Progenitor cell of endocrine pancreas (in vitro differentiated cells): Measurements from ENCODE around the gene GSTA1. TPM values are rescaled to one million over a fixed set of nuclear protein-coding genes. Genes with fewer than 3 reads are reported as not detected.
A peak's percentile ranks its signal among the peaks of the same experiment; 100 is the strongest.
"Not testable (repeated sequence)": the region's sequence is repeated elsewhere in the genome, so short reads cannot be mapped to it uniquely, and the experiment has no call there.

ENCODE experiments used
- DNase-seq: peaks from one replicate; pipeline ENCODE4 v3.0.0; 2021; ENCODE audit warnings: low spot score; ENCODE audit not compliant: unreplicated experiment
- H3K27ac Mint-ChIP-seq: 2 replicates; pipeline ENCODE4 v1.8.0; 2021; ENCODE audit warnings: mild to moderate bottlenecking, moderate library complexity, mixed read lengths
- H3K27me3 Mint-ChIP-seq: 2 replicates; pipeline ENCODE4 v1.8.0; 2021; ENCODE audit warnings: mixed read lengths
- H3K36me3 Mint-ChIP-seq: 2 replicates; pipeline ENCODE4 v1.8.0; 2022; ENCODE audit warnings: mixed read lengths; ENCODE audit not compliant: insufficient read depth
- H3K4me1 Mint-ChIP-seq: 2 replicates; pipeline ENCODE4 v1.8.0; 2021; ENCODE audit warnings: low read depth, mixed read lengths
- H3K4me3 Mint-ChIP-seq: 2 replicates; pipeline ENCODE4 v1.8.0; 2021; ENCODE audit warnings: low read depth, mild to moderate bottlenecking, moderate library complexity, mixed read lengths
- H3K9me3 Mint-ChIP-seq: 2 replicates; pipeline ENCODE4 v1.8.0; 2021; ENCODE audit warnings: low read depth, mixed read lengths
- total RNA-seq: library from RNA; stranded (reverse); gene quantifications from 2 replicates; pipeline ENCODE4 v1.2.1, GENCODE V29; 2021
- TF ChIP-seq, protein P1 (sequence below): fragments of 200-600 bp; sonication (generic); IDR thresholded peaks from one replicate; pipeline ENCODE4 v1.5.0; 2021; ENCODE audit warnings: antibody characterized with exemption, mild to moderate bottlenecking; ENCODE audit not compliant: unreplicated experiment

Gene GSTA1
- total RNA-seq, 1 donor from 2014 or later = 25.8 TPM

DNA sequence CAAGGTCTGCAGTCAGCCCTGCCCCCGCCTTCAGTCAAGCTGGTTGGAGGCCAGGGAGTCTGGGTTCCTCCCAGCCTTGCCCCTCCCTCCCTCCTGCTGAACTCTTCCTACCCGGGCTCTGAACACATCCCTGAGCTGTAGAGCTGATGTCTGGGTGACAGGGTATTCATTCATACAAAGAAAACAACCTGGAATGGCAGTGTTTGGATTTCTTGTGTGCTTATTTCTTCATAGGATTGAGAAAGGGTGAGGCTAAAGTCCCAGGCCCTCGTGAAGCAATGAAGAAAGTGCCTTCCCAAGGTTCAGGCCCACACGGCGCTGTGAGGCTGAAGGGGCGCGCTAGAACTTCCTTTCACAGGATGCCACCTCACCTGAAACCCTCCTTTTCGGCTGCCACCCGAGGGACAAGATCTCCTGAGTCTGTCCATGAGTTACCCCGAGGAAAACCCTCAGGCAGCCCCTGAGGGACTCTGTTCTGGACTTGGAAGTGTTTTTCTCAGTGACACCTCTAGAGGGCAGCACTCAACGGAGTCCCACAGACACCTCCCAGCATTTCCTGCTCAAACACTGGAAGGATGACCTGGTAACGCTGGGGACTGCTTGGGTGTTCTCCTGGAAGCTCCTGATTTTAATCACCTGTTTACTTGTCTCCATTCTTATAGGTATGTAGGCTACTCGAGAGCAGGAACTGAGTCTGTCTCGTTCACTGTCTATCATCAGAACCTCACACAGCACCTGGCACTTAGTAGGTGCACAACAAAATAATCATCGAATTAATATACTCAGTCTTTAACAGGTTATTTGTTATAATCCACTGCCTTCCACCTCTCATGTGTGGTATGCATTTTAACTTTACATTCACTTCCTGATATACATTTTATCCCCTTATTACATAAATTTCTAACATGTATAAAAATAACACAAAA is 11.8 kb upstream of the GSTA1 start:
- TF ChIP-seq, protein P1, sequence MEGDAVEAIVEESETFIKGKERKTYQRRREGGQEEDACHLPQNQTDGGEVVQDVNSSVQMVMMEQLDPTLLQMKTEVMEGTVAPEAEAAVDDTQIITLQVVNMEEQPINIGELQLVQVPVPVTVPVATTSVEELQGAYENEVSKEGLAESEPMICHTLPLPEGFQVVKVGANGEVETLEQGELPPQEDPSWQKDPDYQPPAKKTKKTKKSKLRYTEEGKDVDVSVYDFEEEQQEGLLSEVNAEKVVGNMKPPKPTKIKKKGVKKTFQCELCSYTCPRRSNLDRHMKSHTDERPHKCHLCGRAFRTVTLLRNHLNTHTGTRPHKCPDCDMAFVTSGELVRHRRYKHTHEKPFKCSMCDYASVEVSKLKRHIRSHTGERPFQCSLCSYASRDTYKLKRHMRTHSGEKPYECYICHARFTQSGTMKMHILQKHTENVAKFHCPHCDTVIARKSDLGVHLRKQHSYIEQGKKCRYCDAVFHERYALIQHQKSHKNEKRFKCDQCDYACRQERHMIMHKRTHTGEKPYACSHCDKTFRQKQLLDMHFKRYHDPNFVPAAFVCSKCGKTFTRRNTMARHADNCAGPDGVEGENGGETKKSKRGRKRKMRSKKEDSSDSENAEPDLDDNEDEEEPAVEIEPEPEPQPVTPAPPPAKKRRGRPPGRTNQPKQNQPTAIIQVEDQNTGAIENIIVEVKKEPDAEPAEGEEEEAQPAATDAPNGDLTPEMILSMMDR = peak; percentile 67
- Mint-ChIP-seq H3K27me3 (no peaks in the 10 kb centered on the region), H3K4me1 (no peaks in the 10 kb centered on the region), H3K27ac (no peak overlapping the region), H3K9me3 (no peaks in the 10 kb centered on the region), H3K36me3 (no peaks in the 10 kb centered on the region), H3K4me3 (no peak overlapping the region)
- peak; percentile 34 for DNase-seq

DNA sequence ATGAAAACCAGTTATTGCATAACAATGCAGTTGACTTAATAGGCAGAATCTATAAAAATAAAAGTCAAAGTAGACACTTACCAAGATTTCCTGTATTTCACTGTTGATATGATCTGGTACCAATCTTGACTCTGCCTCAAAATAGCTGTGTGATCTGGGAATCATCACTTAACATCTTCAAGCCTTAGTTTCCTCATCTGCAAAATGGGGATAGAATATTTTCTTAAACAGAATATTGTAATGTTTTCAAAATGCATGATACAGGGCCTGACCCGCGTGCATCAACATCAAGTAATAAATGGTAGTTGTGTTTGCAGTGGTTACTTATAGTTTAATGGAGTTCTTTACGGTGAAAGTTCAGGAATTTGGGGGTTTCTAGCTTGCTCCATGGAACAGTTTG is 10.9 kb upstream of the GSTA1 start:
- not testable (repeated sequence) for DNase-seq, H3K36me3 Mint-ChIP-seq, H3K4me3 Mint-ChIP-seq, H3K4me1 Mint-ChIP-seq, H3K9me3 Mint-ChIP-seq, H3K27ac Mint-ChIP-seq, H3K27me3 Mint-ChIP-seq

DNA sequence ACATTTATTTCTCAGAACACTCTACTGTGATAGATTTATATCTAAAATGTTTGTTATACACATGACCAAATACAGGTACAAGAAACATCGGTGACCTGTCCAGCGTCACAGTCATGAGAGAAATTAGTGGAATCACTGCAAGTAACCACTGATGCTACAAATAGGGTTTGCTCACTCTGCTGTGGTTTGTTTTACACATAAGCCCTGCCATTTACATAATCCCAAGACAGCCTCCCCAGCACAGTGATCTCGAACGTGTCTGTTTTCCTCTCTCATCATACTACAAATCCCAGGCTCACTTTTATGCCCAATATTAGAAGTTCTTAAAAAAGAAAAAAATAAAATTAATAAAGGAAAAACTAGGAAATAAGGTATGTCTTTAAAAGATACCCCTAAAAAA is 6.2 kb upstream of the GSTA1 start:
- H3K4me3 Mint-ChIP-seq, DNase-seq, H3K27ac Mint-ChIP-seq, H3K36me3 Mint-ChIP-seq, H3K4me1 Mint-ChIP-seq, H3K9me3 Mint-ChIP-seq, H3K27me3 Mint-ChIP-seq: not testable (repeated sequence)

DNA sequence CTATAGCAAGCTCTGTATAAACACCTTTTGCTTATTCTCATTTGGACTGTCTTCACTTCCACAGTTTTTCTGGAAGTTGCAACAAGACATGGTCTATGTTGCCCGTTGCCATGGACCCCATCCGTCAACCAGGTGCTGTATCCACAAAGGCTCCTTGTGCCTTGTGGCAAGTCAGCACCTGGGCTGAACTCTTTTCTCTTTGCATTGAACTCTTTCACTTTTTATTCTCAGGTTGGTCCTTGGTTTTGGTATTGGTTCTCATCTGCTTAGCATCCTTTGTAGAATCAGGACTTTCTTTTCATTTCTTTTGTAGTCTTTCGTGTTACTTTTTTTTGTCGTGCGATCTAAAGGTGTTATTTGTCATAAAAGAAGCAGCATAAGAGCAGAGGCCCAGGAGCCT is 5.0 kb upstream of the GSTA1 start:
- Mint-ChIP-seq H3K9me3 (no peaks in the 10 kb centered on the region), H3K27ac (no peak overlapping the region), H3K4me3 (no peak overlapping the region), H3K36me3 (no peaks in the 10 kb centered on the region), H3K4me1 (peaks cover 3% of the 10 kb centered on the region), H3K27me3 (no peaks in the 10 kb centered on the region)
- TF ChIP-seq, protein P1 = no peak
- DNase-seq = no peak

DNA sequence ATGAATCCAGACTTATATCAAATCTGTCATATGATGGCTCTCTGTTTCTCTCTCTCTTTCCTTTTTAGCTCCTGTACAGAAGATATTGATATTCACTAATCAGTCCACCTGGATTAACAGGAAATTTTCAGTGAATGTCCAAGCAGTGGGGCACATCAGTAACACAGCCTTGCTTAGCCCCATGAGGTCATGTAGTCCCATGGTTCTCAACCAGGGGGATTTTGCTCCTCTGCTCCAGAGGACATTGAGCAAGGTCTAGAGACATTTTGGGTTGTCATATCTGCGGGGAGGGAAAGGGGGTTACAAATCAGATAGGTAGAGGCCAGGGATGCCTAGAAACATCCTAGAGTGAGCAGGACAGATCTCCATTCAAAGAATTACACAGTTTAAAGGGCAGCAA is 810 bp downstream of the GSTA1 start:
- no peak for DNase-seq
- TF ChIP-seq, protein P1 = no peak
- Mint-ChIP-seq H3K9me3 (no peaks in the 10 kb centered on the region), H3K4me1 (peaks cover 21% of the 10 kb centered on the region), H3K27ac (peak overlapping the region; percentile 14), H3K27me3 (no peaks in the 10 kb centered on the region), H3K36me3 (no peaks in the 10 kb centered on the region), H3K4me3 (peak overlapping the region; percentile 62)

DNA sequence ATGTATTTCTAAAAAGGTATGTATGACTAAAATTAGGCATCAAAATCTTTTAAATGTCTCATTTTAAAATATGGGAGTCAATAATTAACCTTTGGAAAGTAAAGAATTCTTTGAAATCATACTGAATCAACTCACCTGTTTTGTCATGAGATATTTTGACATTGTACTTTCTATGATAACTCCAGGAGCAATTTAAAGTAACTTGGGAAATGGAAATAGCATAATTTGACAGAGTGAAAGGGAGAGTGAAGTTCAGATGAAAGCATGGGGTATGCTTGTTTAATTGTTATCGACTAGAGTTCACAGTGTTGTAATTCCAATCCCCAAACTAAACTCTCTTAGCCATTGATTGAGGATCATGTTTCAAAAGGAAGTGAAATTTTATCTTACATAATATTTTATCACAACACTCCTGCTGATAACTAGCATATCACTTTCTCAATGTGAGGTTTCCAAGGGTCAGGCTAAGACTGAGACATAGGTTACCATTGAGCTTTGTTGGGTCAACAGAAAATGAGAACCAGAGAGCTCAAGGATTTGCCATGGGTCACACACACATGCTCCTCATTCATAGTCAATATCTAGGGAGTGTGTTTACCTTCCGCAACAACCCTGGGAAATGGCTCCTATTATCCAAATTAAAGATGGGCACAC is 2.3 kb downstream of the GSTA1 start:
- Mint-ChIP-seq H3K9me3 (no peaks in the 10 kb centered on the region), H3K27ac (peak overlapping the region; percentile 22), H3K4me3 (no peak overlapping the region), H3K27me3 (no peaks in the 10 kb centered on the region), H3K4me1 (peaks cover 21% of the 10 kb centered on the region), H3K36me3 (no peaks in the 10 kb centered on the region)
- TF ChIP-seq, protein P1 = no peak
- no peak for DNase-seq

DNA sequence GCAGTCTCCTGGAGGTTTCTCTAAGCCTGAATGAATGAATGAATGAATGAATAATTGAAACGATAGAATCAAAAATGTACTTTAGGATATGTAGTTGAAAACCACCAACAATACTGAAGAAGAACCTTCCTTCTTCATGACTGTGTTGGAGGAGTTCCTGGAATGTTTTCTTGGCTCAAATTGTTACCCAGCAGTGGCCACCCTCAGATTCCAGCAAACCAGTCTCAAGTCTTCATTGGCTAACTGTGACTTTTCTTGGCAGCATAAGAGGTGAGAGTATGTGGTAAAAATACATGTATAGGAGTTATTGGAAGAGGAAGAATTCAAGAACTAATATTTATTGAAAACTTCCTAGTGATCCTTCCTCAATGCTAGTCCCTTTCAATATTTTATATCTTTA is 4.3 kb downstream of the GSTA1 start:
- H3K27ac Mint-ChIP-seq, H3K27me3 Mint-ChIP-seq, H3K36me3 Mint-ChIP-seq, H3K4me3 Mint-ChIP-seq, H3K9me3 Mint-ChIP-seq, DNase-seq: not testable (repeated sequence)
- H3K4me1 Mint-ChIP-seq = peaks cover 21% of the 10 kb centered on the region

DNA sequence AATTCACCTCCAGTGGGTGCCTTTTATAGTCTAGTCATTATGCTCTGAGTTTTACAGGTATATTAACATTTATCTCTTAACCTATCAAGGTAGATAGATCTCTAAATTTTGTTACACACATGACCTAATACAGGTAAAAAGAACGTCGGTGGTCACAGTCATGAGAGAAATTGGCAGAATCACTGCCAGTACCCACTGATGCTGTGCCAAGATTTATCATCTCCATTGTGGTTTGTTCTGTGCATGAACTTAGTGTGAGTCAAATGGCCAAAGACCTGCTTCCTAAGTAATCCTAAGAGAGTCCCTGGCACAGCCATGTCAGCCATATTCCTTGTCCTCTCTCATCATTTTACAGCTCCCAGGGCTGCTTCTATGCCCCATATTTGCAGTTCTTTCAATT is 9.2 kb downstream of the GSTA1 start:
- not testable (repeated sequence) for H3K27ac Mint-ChIP-seq, DNase-seq, H3K4me1 Mint-ChIP-seq, H3K4me3 Mint-ChIP-seq, H3K27me3 Mint-ChIP-seq
- peaks cover 10% of the 10 kb centered on the region for H3K9me3 Mint-ChIP-seq
- H3K36me3 Mint-ChIP-seq = peaks cover 23% of the 10 kb centered on the region
